Measurements from ENCODE around the gene PPP2R5A. TPM values are rescaled to one million over a fixed set of nuclear protein-coding genes. Genes with fewer than 3 reads are reported as not detected.

PPP2R5A gene
- total RNA-seq, 2 experiments from 2014 or later: 35.2 to 36.5 TPM

GRCh38 chr1:212271234-212271633 is 14.0 kb upstream of the PPP2R5A start:
- ChIA-PET CTCF (interaction anchor here (1.0 to 2.2 kb wide), 2 partner anchors 13 to 39 kb away, joined by 3 to 5 read pairs; no protein-coding TSS in a partner anchor), POLR2A (no interaction called here)
- DNase-seq (no peak), ATAC-seq (no peak)
- peaks cover 2% of the 10 kb centered on the region for H3K27me3 Mint-ChIP-seq
- H3K4me3 Mint-ChIP-seq: no peak overlapping the region
- TF ChIP-seq CTCF (IDR thresholded peaks at IDR 0.05): no peak
- intact Hi-C loops (cut with micrococcal nuclease): no loop called here
- no peak overlapping the region for H3K27ac Mint-ChIP-seq
- H3K36me3 Mint-ChIP-seq (ENCODE audit: low read depth): no peaks in the 10 kb centered on the region
- no peaks in the 10 kb centered on the region for H3K9me3 Mint-ChIP-seq
- no peaks in the 10 kb centered on the region for H3K4me1 Mint-ChIP-seq (ENCODE audit: low read depth)

GRCh38 chr1:212271823-212272485 is 13.3 kb upstream of the PPP2R5A start:
- peaks cover 2% of the 10 kb centered on the region for H3K27me3 Mint-ChIP-seq

GRCh38 chr1:212281590-212281989 is 3.6 kb upstream of the PPP2R5A start:
- no peak for DNase-seq
- Mint-ChIP-seq H3K27ac (no peak overlapping the region), H3K4me3 (no peak overlapping the region), H3K9me3 (no peaks in the 10 kb centered on the region), H3K27me3 (no peaks in the 10 kb centered on the region), H3K4me1 (ENCODE audit: low read depth) (peaks cover 10% of the 10 kb centered on the region), H3K36me3 (ENCODE audit: low read depth) (no peaks in the 10 kb centered on the region)
- ChIA-PET POLR2A (interaction anchor here (0.6 kb wide), 1 partner anchor 11 kb away, joined by 3 read pairs; no protein-coding TSS in a partner anchor), CTCF (no interaction called here)
- TF ChIP-seq CTCF (IDR thresholded peaks at IDR 0.05): no peak
- intact Hi-C loops (cut with micrococcal nuclease): loop anchor here (10.0 kb wide), 1 partner anchor 273 kb away; no protein-coding TSS in a partner anchor
- no peak for ATAC-seq

More at GRCh38 chr1:212271823-212272485, 13.3 kb upstream of the PPP2R5A start:
- Mint-ChIP-seq H3K4me3 (no peak overlapping the region), H3K9me3 (no peaks in the 10 kb centered on the region), H3K4me1 (ENCODE audit: low read depth) (no peaks in the 10 kb centered on the region), H3K27ac (no peak overlapping the region), H3K36me3 (ENCODE audit: low read depth) (no peaks in the 10 kb centered on the region)
- POLR2A ChIA-PET: no interaction called here
- ATAC-seq: no peak
- intact Hi-C loops (cut with micrococcal nuclease): no loop called here
- no peak for DNase-seq
- TF ChIP-seq CTCF (IDR thresholded peaks at IDR 0.05): no peak
- CTCF ChIA-PET: interaction anchor here (1.0 to 2.2 kb wide), 2 partner anchors 12 to 39 kb away, joined by 3 to 5 read pairs; no protein-coding TSS in a partner anchor

- H3K36me3 Mint-ChIP-seq (ENCODE audit: low read depth): no peaks in the 10 kb centered on the region
- H3K9me3 Mint-ChIP-seq: no peaks in the 10 kb centered on the region
- ChIA-PET POLR2A (no interaction called here), CTCF (interaction anchor here (0.9 to 1.5 kb wide), 3 partner anchors 12 to 248 kb away, joined by 5 to 6 read pairs (median 5); partner anchors contain the start of genes DTL and INTS7)
- intact Hi-C loops (cut with micrococcal nuclease): loop anchor here (10.0 kb wide), 1 partner anchor 271 kb away; no protein-coding TSS in a partner anchor
- H3K4me3 Mint-ChIP-seq: peak overlapping the region; percentile 96
- no peaks in the 10 kb centered on the region for H3K27me3 Mint-ChIP-seq
- DNase-seq (no peak), ATAC-seq (no peak)
- peak overlapping the region; percentile 95 for H3K27ac Mint-ChIP-seq
- H3K4me1 Mint-ChIP-seq (ENCODE audit: low read depth): peaks cover 18% of the 10 kb centered on the region
- no peak for TF ChIP-seq CTCF (IDR thresholded peaks at IDR 0.05)
These were observed 1.5 kb upstream of the PPP2R5A start for GRCh38 chr1:212283741-212284140.

DNA sequence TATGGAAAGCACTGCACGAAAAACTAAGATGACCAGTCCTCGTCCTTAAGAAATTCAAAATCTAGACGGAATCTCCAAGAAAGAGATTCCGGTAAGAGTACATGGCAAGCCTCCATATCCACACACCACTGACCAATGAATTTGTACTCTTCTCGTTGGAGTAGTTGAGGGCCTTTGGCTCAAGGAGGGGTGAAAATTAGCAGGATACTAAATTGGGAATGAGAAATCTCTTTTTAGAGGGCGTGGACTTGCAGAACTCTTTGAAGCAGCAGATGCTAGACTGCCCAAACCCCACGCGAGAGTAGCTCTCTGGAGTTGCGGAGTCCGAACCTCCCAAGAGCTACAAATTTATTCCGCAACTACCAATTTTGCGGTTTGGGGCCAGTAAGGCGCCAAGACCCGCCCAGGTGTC is 872 bp upstream of the PPP2R5A start:
- no peak for TF ChIP-seq CTCF (IDR thresholded peaks at IDR 0.05)
- ATAC-seq (no peak), DNase-seq (no peak)
- intact Hi-C loops (cut with micrococcal nuclease): loop anchor here (10.0 kb wide), 1 partner anchor 270 kb away; no protein-coding TSS in a partner anchor
- no peaks in the 10 kb centered on the region for H3K27me3 Mint-ChIP-seq
- peaks cover 21% of the 10 kb centered on the region for H3K4me1 Mint-ChIP-seq (ENCODE audit: low read depth)
- no peaks in the 10 kb centered on the region for H3K36me3 Mint-ChIP-seq (ENCODE audit: low read depth)
- CTCF ChIA-PET: interaction anchor here (0.7 to 1.5 kb wide), 5 partner anchors 13 to 265 kb away, joined by 3 to 6 read pairs (median 5); partner anchors contain the start of genes DTL and INTS7
- peak overlapping the region; percentile 96 for H3K4me3 Mint-ChIP-seq
- H3K9me3 Mint-ChIP-seq: no peaks in the 10 kb centered on the region
- POLR2A ChIA-PET: no interaction called here
- H3K27ac Mint-ChIP-seq: peak overlapping the region; percentile 95

Data from activated CD8-positive, alpha-beta T cell treated with anti-CD3 and anti-CD28 coated beads for 36 hours (primary cell).